Left renal pelvis (tissue), 4 donors: ENCODE results near the gene MAP4. TPM values are rescaled to one million over a fixed set of nuclear protein-coding genes. Genes with fewer than 3 reads are reported as not detected.

Experiments
- DNase-seq, 4 donors: peaks; one replicate each; pipeline ENCODE4 v3.0.0-alpha.2; 2013; ENCODE audit warnings: low read depth in 4 of 4, low spot score in 3 of 4
- polyA plus RNA-seq, 4 donors: library from polyadenylated mRNA; unstranded; fragments of 120-200 nt; gene quantifications; one replicate each; pipeline ENCODE4 v1.2.1, GENCODE V29; 2013; ENCODE audit not compliant: insufficient read length in 4 of 4

MAP4 gene
- polyA plus RNA-seq, 4 donors = 172 to 203 (median 195) TPM

DNA sequence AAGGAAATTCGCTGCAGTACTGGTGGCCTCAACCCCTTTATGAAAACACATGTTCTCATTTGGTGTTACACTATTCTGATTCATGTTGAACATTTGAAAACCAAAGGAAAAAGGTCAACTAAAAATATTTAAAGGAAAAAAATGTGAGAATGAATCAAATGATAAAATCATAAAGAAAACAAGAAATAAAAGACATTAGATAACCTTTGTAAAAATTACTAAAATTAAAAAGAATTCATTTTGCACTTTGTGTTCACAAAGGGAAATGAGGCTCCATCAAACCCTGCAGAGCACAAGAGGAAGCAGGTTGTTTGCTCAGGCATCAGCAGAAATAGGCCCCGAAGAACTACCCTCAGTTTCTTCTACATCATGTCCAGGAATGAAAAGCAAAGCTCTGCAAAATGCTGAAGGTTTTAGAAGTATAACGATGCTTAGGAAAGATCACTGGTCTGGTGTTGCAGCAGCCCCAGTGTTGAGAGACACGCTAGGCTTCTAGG lies 41.2 kb downstream of the MAP4 start:
- no peak for DNase-seq

DNA sequence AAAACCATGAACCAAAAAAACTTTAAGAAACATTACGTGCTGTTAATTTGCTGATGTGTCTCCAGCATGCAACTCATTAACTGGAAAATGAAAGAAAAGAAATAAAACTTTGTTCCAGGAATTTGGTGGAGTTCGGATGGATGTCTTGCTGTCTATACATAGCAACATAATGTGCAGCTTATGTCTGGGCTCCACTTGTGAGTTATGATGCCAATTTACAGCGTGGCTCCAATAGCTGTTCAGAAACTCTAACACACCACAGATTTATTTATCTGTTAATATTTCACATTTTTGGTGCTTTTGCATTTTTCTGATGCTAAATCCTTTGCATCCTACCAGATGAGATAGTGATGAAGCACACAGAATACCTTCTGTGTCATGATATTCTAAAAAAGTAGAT lies 45.1 kb downstream of the MAP4 start:
- no peak for DNase-seq

DNA sequence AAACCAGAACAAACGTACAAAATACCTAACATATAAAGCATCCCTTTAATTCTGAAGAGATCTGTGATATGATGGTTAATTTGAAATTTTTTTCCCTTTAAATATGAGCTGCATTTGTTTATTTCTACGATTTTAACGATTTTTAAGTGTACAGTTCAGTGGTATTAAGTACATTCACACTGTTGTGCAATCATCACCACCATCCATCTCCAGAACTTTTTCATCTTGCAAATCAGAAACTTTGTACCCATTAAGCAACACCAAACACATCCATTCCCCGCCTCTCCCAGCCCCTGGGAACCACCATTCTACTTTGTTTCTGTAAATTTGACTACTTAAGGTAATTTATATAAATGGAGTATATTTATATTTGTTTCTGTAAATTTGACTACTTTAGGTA lies 51.5 kb downstream of the MAP4 start:
- DNase-seq = no peak

DNA sequence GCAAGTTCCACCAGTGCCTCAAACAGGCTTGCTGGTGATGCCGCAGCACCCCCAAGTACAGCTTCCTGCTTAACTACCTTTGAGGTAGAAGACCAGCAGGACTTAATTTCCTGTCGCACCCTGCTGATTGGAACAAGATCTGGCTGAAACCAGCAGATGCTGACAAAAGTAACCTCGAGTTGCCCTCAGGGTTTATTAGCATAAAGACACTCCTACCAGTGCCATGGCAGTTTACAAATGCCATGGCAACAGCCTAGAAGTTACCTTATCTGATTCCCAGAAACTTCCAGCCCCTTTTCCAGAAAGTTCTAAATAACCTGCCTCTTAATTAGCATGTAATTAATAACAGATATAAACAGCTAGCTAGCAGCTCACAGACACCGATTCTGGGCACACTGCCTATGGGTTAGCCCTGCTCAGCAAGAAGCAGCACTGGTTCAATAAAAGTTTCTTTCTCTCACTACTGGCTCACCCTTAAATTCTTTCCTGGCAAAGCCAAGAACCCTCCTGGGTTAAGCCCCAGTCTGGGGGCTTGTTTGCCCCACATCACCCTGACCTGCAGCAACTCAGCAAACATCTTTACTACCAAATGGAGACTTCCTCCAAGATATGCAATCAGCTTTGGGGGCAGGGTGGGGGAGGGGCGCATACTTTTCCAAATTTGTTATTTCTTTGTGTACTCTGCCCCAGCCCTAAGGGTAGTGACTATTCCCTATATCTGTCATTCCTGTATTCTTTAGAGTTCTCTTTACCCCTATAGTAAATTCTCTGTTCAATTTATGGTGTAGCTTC lies 54.2 kb downstream of the MAP4 start:
- peak in 3 of 4 donors; percentile 22 to 50 (median 39) for DNase-seq

DNA sequence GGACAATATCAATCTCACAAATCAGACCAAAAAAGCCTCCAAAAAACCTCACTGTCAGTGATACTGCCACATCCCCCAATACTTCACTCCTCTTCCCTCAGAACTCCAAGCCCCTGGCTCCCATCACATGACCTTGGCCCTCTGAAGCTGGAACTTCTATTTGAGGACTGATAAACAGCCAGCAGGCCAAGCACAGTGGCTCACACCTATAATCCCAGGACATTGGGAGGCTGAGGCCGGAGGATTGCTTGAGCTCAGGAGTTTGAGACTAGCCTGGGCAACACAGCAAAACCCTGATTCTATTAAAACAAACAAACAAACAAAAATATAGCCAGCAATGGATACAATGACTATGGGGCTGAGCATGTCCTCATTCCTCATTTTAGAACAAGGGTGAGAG lies 55.2 kb downstream of the MAP4 start:
- DNase-seq = no peak

DNA sequence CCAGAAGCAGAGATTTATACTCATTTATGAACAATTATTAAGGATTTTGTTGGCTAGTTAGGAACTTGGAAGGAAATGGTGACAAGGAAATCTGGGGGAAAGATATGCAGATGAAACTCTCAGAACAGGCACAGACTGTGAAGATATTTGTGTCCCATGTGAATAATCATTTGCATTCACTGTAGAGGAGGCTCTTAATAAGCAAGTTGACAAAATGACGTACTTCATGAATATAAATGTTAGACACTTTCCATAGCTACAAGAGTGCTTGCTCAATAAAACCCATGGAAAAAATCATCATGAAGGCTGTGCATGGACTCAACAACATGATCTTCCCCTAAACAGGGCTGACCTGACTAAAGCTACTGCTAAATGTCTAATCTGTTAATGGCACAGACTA lies 59.7 kb downstream of the MAP4 start:
- DNase-seq = no peak

DNA sequence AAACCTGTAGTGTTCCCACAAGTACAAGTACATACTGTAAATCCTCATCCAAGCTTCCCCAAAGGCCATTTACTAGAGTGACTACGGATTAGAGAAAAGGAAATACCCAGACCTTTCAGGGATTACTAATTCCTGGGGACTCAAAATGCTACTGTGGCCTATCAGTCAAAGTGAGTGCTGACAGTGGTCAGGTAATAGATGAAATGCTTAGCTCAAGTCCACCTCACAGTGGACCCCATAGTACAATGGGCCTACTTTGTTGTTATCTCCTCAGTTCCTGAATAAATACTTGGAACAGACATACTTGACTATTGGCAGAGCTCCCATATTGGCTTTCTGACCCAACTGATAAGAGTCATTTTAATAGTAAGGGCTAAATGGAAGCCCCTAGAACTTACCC lies 61.6 kb downstream of the MAP4 start:
- DNase-seq = no peak

DNA sequence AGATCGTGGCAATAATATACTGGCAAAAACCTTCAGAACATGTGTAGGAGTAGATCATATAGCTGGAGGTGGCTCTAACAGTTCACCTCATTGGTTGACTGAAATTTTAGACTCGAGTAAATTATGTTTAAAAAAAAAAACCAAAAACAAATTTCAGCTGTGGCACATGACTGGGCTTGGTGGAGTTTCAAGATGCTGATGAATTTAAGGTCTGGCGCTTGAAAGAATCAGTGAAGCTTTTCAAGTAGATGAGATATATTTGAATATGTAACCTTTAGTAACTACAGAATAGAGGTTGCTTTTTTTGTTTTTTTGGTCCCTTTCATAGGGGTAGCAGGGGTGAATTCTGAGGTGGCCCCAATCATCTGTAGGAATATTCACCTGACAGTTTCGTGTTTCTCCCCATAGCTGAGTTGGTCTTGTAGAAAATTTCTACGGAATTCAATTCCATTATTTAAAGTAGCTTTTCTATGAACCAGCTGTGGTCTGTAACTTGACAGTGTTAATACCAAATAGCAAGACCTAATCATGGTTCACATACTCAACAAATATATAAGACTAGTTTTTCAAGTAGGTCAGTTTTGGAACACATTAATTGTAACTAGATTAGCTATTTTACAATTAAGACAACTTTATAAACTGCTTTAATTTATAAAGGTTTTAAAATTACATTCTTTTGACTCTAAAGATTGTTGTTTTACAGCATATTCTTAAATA lies 65.6 kb downstream of the MAP4 start:
- DNase-seq = no peak

DNA sequence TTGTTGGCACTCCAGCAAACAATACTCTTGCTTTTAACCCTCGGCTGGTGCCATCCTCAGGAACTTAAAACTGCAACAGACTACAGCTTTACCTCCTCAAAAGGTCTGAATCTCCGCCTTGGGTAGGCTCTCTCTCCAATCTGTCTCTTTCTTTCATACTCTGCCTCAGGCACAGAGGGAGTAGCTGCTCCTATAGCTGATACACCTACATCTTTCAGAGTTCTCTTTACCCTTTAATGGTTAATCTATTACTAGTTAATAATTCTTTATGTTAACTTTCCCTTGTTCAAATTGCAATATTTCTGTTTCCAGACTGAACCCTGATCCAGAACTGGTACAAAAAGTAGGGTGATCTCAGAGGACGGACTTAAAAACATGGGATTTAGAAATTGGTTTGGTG lies 66.2 kb downstream of the MAP4 start:
- no peak for DNase-seq

DNA sequence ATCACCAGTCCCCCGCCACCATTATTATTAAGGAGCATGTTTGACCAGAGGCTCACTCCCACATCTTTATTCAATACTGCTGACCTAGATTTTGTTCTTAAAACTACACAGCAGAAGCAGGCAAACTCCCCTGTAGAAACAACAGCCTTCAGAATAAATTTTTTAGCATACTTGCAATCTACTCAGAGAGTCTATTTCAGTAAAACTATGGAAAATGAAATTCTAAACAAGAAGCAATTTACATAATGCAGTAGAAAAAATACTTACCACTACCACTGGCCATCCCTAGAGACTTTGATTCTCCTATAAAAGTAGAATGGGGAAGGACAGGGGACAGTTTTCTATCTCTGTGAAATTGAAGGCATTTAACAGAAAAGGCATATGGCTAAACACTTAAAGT lies 76.0 kb downstream of the MAP4 start:
- no peak for DNase-seq

DNA sequence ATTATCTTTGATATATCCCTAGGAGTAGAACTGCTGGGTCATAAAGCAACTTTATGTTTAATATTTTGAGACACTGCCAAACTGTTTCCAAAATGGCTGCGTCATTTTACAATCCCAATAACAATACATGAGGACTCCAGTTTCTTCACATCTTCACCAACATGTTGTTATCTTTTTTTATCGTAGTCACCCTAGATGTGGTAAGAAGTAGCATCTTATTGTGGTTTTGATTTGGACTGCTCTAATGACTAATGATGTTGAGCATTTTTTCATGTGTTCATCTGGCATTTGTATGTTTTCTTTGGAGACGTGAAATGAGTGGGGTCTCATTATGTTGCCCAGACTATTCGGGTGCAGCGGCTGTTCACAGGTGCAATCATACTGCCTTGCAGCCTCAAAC lies 83.8 kb downstream of the MAP4 start:
- no peak for DNase-seq

DNA sequence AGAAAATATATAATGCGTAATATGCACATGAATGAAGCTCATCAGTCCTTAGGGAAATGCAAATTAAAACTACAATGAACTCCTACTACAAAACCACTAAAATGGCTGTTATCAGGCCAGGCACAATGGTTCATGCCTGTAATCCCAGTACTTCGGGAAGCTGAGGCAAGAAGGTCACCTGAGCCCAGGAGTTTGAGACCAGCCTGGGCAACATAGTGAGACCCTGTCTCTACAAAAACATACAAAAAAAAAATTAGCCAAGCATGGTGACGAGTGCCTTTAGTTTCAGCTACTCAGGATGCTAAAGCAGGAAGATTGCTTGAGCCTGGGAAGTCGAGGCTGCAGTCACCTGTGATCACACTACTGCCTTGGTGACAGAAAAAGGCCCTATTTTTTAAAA lies 85.2 kb downstream of the MAP4 start:
- no peak for DNase-seq

DNA sequence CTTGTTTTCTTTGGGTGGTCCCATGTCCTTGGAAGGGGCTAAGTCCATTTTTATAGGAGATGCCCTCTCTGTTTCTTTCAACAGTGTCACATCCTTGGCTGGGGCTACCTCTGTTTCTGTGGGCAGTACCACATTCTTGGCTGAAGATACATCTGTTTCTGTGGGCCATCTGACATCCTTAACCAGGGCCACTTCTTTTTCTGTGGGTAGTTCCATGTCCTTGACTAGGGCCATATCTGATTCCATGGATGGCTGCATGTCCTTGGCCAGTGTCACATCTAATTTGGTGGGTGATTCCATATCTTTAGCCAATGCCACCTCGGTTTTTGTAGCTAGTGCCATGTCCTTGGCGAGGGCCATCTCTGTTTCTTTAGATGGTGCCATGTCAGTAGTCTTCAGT lies 99.5 kb downstream of the MAP4 start:
- no peak for DNase-seq

DNA sequence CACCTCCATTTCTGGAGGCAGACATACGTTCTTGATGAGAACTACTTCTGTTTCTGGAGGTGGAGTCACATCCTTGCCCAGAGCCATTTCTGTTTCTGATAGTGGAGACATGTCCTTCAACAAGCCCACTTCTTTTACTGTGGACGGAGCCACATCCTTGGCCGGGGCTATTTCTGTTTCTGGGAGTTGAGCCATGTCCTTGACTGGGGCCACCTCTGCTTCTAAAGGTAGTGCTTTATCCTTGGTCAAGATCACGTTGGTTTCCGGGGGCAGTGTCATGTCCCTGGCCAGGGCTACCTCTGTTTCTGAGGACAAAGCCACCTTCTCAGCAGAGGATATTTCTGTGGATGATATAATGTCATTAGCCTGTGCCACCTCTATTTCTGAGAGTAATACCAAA lies 100.0 kb downstream of the MAP4 start:
- DNase-seq = no peak

DNA sequence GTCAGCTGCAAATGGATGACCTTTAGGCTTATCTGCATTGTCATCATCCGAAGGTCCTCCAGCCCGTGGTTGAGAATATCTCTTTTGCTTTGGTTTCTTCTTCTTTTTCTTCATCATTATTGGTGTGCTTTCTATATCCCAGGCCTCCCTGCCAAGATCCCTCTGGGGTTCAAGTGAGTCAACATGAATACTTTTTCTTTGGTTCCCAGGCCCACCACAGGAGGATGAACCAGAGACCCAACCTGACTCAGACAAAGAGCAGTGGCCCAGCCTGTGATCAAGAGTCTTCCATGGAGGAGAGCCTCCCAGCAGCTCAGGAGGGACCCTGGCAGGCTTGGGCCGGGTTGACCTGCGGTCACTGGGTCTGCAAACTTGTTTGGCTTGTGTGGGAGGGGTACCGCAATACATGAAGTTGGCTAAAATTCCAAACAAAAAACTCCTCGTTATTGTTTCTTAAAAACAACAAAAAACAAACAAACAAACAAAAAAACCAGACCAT lies 104.2 kb downstream of the MAP4 start:
- no peak for DNase-seq

DNA sequence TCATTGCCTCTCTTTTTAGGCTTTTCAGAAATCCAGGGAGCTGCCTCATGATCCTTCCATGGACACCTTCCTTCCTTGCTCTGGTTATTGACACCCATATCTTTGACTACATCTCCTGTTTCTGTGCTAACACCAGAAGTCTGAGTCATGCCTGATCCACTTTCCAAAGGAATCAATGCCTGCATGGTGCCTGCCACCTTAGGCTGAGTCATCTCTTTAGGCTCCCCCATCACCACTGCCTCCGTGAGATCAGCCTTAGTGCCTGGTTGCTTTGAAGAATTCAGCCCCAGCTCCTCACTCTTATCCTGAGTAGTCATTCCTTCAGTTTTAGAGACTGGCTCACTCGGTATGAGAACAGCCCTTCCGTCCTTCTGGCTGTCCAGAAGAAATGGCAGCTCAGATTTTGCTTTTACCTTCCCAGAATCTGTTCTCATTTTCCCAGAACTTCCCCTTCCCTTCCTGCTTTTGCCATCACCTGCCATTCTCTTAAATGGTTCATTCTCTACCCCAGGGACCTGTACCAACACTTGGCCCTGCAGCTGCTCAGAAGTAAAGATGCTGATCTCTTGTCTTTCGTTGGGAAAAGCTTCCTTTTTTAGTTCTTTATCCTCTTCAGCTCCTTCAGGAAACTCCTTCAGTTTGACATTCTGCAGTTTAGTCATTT lies 105.3 kb downstream of the MAP4 start:
- no peak for DNase-seq

DNA sequence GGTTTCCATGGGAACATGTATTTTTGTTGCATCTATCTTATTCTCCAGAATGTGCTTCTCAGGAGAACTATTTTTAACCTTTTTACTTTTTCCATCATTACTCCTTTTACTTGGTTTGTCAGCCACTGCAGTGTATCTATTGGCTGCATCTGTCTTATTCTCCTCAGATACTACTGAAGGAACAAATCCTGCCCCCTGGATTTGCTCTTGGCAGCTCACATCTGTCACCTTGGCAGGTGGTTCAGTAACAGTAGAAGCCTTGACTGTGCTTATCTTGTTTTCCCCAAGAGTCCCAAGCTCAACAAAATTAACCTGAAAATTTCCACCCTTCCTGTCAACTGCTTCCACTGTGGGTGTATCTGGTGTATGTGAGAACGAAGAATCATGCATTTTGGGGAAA lies 106.0 kb downstream of the MAP4 start:
- no peak for DNase-seq

DNA sequence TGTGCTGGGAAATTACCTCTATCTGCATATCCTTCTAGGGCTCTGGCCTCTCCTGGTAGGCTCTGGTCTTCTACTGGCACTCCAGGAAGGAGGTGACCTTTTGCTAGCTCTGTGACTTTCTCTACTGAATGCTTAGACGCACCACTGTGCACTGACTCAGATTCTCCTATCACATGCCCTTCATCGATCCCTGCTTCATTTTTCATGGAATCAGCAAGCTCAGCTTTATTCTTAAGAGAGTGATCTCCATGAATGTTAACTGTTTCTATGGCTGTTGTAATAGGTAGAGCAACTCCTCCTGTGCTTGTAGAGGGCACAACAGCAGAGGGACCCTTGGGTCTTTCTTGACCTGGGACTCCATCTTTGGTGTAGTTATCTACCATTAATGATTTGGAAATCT lies 106.6 kb downstream of the MAP4 start:
- DNase-seq = no peak

DNA sequence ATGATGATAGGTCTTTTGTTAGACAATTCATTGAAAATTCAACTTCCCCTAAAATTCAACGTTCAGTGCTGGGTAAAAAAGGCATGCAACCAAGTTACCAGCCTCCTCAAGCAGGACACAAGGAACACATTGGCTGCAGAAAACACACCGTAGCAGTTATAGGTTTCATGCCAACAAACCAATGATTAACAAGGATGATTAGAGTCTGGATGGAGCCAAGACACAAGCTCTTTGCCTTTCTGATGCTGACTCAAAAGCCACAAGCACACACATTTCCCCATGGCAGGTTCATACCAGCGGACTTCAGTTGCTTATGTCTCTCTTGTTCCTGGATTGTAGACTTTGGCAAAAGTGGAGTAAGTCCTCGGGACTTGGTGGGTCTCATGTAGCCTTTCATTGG lies 107.5 kb downstream of the MAP4 start:
- DNase-seq = no peak

DNA sequence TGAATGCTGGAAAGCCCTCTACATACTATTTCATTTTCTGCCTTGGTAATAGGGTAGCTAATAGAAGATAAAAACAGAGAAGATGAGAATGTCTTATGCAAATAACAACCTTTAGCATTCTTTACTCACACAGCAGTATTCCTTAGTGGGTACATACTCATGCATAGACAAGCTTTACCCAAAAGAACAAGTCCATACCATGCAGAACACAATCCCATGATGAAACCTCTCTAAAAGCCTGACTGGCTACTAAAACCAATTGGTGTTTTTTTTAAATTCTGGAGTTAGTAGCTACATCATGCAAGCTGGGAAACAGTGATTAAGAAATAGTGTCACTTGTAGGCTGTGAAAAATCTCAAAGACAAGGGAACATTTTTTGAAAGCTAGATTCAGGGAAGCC lies 108.4 kb downstream of the MAP4 start:
- DNase-seq = no peak

DNA sequence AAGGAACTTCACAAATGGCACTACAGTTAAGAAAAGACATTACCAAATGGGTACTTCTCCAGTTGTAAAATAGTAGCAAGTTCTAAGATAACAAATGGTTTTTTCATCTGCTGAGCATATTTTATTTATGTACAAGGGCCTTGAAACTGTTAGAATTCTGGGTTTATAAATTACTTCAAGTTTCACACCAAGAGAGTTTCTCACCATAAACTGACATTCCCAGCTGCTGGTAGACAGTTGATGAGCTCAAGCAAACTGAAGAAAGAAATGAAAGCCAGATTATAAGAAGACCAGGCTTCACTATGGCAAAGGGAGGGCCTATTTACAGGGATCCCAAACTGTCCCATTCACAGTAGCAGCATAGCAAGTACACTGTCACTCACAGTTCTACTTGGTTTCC lies 113.5 kb downstream of the MAP4 start:
- no peak for DNase-seq
